Measurements from ENCODE around the gene MED26. TPM values are rescaled to one million over a fixed set of nuclear protein-coding genes. Genes with fewer than 3 reads are reported as not detected.
"Not testable (repeated sequence)": the region's sequence is repeated elsewhere in the genome, so short reads cannot be mapped to it uniquely, and the experiment has no call there.

The MED26 gene
- total and polyA plus RNA-seq, 5 donors from 2014 or later: 2.9 to 62.5 (median 3.9) TPM

DNA sequence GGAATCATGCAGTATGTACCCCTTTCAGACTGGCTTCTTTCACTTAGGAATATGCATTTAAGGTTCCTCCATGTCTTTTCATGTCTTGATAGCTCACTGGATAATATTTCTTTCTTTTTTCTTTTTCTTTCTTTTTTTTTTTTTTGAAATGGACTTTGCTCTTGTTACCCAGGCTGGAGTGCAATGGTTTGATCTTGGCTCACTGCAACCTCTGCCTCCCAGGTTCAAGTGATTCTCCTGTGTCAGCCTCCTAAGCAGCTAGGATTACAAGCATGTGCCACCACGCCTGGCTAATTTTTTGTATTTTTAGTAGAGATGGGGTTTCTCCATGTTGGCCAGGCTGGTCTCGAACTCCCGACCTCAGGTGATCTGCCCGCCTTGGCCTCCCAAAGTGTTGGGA, 40.7 kb upstream of the MED26 start:
- H3K4me3 Mint-ChIP-seq; H3K27ac Mint-ChIP-seq; H3K4me3 ChIP-seq (ENCODE audit: low read depth, low read length); ATAC-seq (ENCODE audit: low read depth in 2 of 2); H3K27me3 Mint-ChIP-seq; H3K9me3 Mint-ChIP-seq; H3K9me3 ChIP-seq (ENCODE audit: control insufficient read depth in 2 of 2, low read length in 2 of 2); H3K36me3 Mint-ChIP-seq; DNase-seq; H3K27ac ChIP-seq (ENCODE audit: insufficient read depth, low read length, poor library complexity, severe bottlenecking); H3K27me3 ChIP-seq (ENCODE audit: control insufficient read depth, insufficient read depth, low read length); H3K4me1 ChIP-seq (ENCODE audit: control insufficient read depth, insufficient read depth, low read length, poor library complexity, severe bottlenecking); H3K36me3 ChIP-seq (ENCODE audit: control insufficient read depth, insufficient read depth, low read length): not testable (repeated sequence)
- peaks cover 0 to 11% (median 5%) of the 10 kb centered on the region in 4 donors for H3K4me1 Mint-ChIP-seq

DNA sequence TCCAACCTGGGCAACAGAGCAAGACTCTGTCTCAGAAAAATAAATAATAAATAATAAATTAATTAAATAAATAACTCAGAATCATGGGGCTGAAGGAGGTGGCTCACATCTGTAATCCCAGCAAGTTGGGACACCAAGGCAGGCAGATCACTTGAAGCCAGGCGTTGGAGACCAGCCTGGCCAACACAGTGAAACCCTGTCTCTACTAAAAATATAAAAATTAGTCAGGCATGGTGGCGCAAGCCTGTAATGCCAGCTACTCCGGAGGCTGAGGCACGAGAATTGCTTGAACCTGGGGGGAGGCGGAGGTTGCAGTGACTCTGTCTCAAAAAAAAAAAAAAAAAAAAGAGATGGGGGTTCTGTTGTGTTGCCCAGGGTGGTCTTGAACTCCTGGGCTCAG, 40.2 kb upstream of the MED26 start:
- H3K36me3 ChIP-seq (ENCODE audit: control insufficient read depth, insufficient read depth, low read length): no peaks in the 10 kb centered on the region
- H3K27ac Mint-ChIP-seq: no peak overlapping the region

DNA sequence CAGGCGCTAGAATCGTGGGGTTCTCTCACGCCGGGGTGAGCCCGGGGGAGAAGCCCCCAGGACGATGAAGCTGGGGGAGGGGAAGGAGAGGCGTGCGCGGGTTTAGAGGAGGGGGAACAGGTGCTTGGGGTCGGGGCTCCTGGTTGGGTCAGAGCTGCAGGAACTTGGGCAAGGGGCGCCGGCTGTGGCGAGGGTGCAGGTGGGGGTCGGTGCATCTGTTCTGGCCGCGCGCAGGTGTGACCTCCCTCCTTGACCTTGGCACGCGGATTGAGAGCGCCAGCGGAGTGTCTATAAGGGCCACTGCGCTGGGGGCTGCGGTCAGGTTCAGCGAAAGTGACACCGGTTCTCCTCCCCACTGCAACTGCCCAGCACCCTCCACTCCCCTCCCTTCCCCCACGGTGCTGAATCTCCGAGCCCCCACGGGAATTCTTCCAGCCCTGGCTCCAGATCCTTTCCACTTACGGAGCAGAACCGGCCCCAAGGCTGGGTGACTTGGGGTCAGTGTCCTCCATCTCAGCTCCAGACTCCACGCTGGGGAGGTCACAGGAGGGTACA, 33.6 kb upstream of the MED26 start:
- peaks cover 11 to 57% (median 33%) of the 10 kb centered on the region in 4 donors for H3K4me1 Mint-ChIP-seq
- peaks cover 14% of the 10 kb centered on the region for H3K36me3 Mint-ChIP-seq
- Histone ChIP-seq H3K27ac (ENCODE audit: insufficient read depth, low read length, poor library complexity, severe bottlenecking) (no peak overlapping the region), H3K27me3 (ENCODE audit: control insufficient read depth, insufficient read depth, low read length) (no peaks in the 10 kb centered on the region), H3K9me3 (ENCODE audit: control insufficient read depth in 2 of 2, low read length in 2 of 2) (no peaks in the 10 kb centered on the region), H3K4me3 (ENCODE audit: low read depth, low read length) (peak overlapping the region; percentile 40), H3K4me1 (ENCODE audit: control insufficient read depth, insufficient read depth, low read length, poor library complexity, severe bottlenecking) (peaks cover 42% of the 10 kb centered on the region), H3K36me3 (ENCODE audit: control insufficient read depth, insufficient read depth, low read length) (peaks cover 22% of the 10 kb centered on the region)
- peak overlapping the region in 2 of 3 donors; percentile 72 to 79 for H3K27ac Mint-ChIP-seq
- ATAC-seq (ENCODE audit: low read depth in 2 of 2) (no peak), DNase-seq (peak in 1 of 3 donors; percentile 15)
- H3K4me3 Mint-ChIP-seq: peak overlapping the region; percentile 85 to 96 (median 92)
- H3K9me3 Mint-ChIP-seq: no peaks in the 10 kb centered on the region
- peaks cover 6% of the 10 kb centered on the region for H3K27me3 Mint-ChIP-seq

More for the DNA sequence above, 40.2 kb upstream of the MED26 start:
- Mint-ChIP-seq H3K36me3 (peaks cover 4% of the 10 kb centered on the region), H3K27me3 (no peaks in the 10 kb centered on the region), H3K9me3 (no peaks in the 10 kb centered on the region), H3K4me3 (no peak overlapping the region), H3K4me1 (peaks cover 0 to 13% (median 7%) of the 10 kb centered on the region in 4 donors)
- Histone ChIP-seq H3K27ac (ENCODE audit: insufficient read depth, low read length, poor library complexity, severe bottlenecking) (no peak overlapping the region), H3K9me3 (ENCODE audit: control insufficient read depth in 2 of 2, low read length in 2 of 2) (no peaks in the 10 kb centered on the region), H3K4me3 (ENCODE audit: low read depth, low read length) (no peak overlapping the region), H3K4me1 (ENCODE audit: control insufficient read depth, insufficient read depth, low read length, poor library complexity, severe bottlenecking) (no peaks in the 10 kb centered on the region), H3K27me3 (ENCODE audit: control insufficient read depth, insufficient read depth, low read length) (no peaks in the 10 kb centered on the region)
- DNase-seq (no peak), ATAC-seq (ENCODE audit: low read depth in 2 of 2) (no peak)

DNA sequence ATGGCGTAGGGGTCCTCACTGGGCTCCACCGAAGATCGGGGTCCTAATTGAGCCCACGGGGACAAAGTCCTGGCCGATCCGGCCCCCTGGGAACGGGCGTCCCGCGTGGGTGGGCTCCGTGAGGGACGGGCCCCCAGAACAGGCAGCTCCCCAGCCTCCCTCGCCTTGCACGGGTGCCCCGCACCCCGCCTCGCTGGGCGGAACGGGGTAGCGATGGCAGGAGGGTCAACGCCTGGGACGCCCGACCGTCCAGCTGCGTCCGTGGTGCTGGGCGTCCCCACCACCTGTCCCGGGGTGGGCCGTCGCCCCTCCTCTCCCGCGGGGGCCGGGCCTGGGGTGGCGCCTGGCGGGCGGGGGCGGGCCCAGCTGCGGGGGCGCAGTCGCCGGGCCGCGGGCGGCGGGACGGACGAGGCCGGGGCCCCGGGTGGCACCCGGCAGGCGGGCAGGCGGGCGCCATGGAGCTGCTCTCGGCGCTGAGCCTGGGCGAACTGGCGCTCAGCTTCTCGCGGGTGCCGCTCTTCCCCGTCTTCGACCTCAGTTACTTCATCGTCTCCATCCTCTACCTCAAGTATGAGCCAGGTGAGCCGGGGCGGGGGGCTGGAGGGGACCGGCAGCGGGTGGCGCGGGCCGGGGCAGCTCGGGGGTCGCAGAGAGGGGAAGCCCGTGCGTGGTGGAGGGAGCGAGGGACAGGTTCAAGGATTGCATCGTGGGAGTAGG, 32.9 kb upstream of the MED26 start, which contains the start of gene TMEM38A:
TMEM38A (plus strand) TSS at position 377 of the 717 bp plus-strand sequence; CDS start at position 456, 79 bp downstream.
- no peaks in the 10 kb centered on the region for H3K9me3 Mint-ChIP-seq
- peak within 1 kb of the TSS; percentile 96 to 99 (median 99) for H3K4me3 Mint-ChIP-seq
- Histone ChIP-seq H3K4me3 (ENCODE audit: low read depth, low read length) (peak within 1 kb of the TSS; percentile 80), H3K4me1 (ENCODE audit: control insufficient read depth, insufficient read depth, low read length, poor library complexity, severe bottlenecking) (peaks cover 42% of the 10 kb centered on the region), H3K27ac (ENCODE audit: insufficient read depth, low read length, poor library complexity, severe bottlenecking) (peak within 1 kb of the TSS; percentile 92), H3K36me3 (ENCODE audit: control insufficient read depth, insufficient read depth, low read length) (peaks cover 28% of the 10 kb centered on the region), H3K9me3 (ENCODE audit: control insufficient read depth in 2 of 2, low read length in 2 of 2) (no peaks in the 10 kb centered on the region), H3K27me3 (ENCODE audit: control insufficient read depth, insufficient read depth, low read length) (no peaks in the 10 kb centered on the region)
- peaks cover 6% of the 10 kb centered on the region for H3K27me3 Mint-ChIP-seq
- peaks cover 11 to 63% (median 35%) of the 10 kb centered on the region in 4 donors for H3K4me1 Mint-ChIP-seq
- H3K36me3 Mint-ChIP-seq: peaks cover 14% of the 10 kb centered on the region
- DNase-seq (peak; percentile 22 to 54 (median 27)), ATAC-seq (ENCODE audit: low read depth in 2 of 2) (no peak)
- H3K27ac Mint-ChIP-seq: peak within 1 kb of the TSS; percentile 85 to 100 (median 97)

DNA sequence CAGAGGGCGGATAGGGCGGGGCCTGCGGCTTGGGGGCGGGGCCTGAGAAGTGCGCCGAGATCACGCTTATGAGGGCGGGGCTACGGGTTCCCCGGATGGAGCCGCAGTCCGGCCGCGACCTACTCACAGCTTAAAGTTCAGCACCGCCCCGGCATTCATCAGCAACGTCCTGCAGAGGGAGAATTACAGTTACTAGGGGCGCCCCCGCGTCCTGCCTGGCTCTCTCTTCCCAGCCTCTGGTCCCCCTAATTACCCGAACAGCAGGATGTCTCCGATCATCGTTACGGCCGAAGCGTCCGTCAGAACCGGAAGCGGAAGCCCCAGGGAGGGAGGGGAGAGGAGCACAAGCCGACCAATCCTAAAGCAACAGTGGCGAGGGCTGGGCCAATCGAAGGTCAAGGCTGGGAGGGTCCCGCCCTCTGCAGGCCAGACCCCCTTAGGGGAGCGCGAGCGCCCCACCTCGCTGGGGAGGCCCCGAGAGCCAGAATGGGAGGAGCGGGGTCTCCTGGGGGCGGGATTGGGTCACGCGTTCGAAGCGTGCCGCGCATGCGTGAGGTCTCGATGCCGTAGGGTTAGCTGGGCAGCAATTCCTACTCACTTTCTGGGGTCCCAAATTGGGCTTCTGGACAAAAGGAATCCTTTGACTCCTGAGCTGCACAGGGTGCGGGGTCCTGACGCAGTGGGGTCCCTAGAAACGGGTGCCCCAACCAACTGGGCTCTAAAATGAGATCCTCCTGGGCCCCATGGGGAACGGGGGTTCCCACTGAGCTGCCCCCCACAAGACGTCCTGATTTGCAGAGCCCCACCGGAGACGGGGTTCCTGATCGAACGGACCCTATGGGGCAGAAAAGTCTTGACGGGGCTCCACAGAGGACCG, 32.1 kb upstream of the MED26 start, which contains the start of gene SMIM7:
SMIM7 (minus strand) TSS at position 313 of the 877 bp plus-strand sequence; CDS start at position 279, 34 bp downstream.
- H3K27me3 ChIP-seq (ENCODE audit: control insufficient read depth, insufficient read depth, low read length): no peaks in the 10 kb centered on the region
- DNase-seq (peak; percentile 98 to 100 (median 99)), ATAC-seq (ENCODE audit: low read depth in 2 of 2) (peak; percentile 98)
- H3K27me3 Mint-ChIP-seq: peaks cover 6% of the 10 kb centered on the region
- H3K9me3 Mint-ChIP-seq: no peaks in the 10 kb centered on the region
- H3K36me3 ChIP-seq (ENCODE audit: control insufficient read depth, insufficient read depth, low read length): peaks cover 35% of the 10 kb centered on the region
- H3K27ac Mint-ChIP-seq: peak within 1 kb of the TSS; percentile 85 to 100 (median 97)
- H3K4me1 Mint-ChIP-seq: peaks cover 11 to 67% (median 35%) of the 10 kb centered on the region in 4 donors
- H3K4me3 Mint-ChIP-seq: peak within 1 kb of the TSS; percentile 95 to 99 (median 99)
- H3K4me1 ChIP-seq (ENCODE audit: control insufficient read depth, insufficient read depth, low read length, poor library complexity, severe bottlenecking): peaks cover 42% of the 10 kb centered on the region
- peaks cover 10% of the 10 kb centered on the region for H3K36me3 Mint-ChIP-seq
- H3K4me3 ChIP-seq (ENCODE audit: low read depth, low read length): peak within 1 kb of the TSS; percentile 80
- H3K9me3 ChIP-seq (ENCODE audit: control insufficient read depth in 2 of 2, low read length in 2 of 2): no peaks in the 10 kb centered on the region
- peak within 1 kb of the TSS; percentile 92 for H3K27ac ChIP-seq (ENCODE audit: insufficient read depth, low read length, poor library complexity, severe bottlenecking)

GRCh38 chr19:16659464-16659831, 31.4 kb upstream of the MED26 start:
- H3K4me3 ChIP-seq (ENCODE audit: low read depth, low read length): peak overlapping the region; percentile 73
- no peak for DNase-seq
- Mint-ChIP-seq H3K9me3 (no peaks in the 10 kb centered on the region), H3K27ac (peak overlapping the region; percentile 85 to 100 (median 97)), H3K4me3 (peak overlapping the region; percentile 95 to 99 (median 99)), H3K36me3 (peaks cover 10% of the 10 kb centered on the region), H3K4me1 (peaks cover 11 to 70% (median 38%) of the 10 kb centered on the region in 4 donors), H3K27me3 (peaks cover 6% of the 10 kb centered on the region)
- no peak for ATAC-seq (ENCODE audit: low read depth in 2 of 2)
- peaks cover 42% of the 10 kb centered on the region for H3K4me1 ChIP-seq (ENCODE audit: control insufficient read depth, insufficient read depth, low read length, poor library complexity, severe bottlenecking)
- no peaks in the 10 kb centered on the region for H3K27me3 ChIP-seq (ENCODE audit: control insufficient read depth, insufficient read depth, low read length)
- peaks cover 41% of the 10 kb centered on the region for H3K36me3 ChIP-seq (ENCODE audit: control insufficient read depth, insufficient read depth, low read length)
- H3K27ac ChIP-seq (ENCODE audit: insufficient read depth, low read length, poor library complexity, severe bottlenecking): peak overlapping the region; percentile 92
- no peaks in the 10 kb centered on the region for H3K9me3 ChIP-seq (ENCODE audit: control insufficient read depth in 2 of 2, low read length in 2 of 2)

DNA sequence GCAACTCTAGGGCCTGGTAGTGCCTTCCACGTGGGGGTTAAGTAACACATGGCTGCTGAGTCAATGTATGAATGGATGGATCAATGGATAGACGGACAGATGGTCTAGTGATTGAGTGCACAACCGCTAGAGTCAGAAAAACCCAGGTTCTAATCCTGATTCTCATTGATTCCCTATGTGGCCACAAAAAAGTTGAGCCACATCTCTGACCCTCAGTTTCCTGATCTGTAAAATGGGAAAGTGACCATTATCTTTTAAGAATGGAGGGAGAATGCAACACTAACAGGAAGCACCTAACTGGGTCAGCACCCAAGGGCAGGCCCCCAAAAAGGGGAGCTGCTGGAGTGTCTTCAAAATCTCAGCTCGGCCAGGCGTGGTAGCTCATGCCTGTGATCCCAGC, 29.4 kb upstream of the MED26 start:
- no peak overlapping the region for H3K4me3 ChIP-seq (ENCODE audit: low read depth, low read length)
- H3K27ac Mint-ChIP-seq: peak overlapping the region in 1 of 3 donors; percentile 97
- peak overlapping the region in 3 of 4 donors; percentile 43 to 70 (median 69) for H3K4me3 Mint-ChIP-seq
- H3K27ac ChIP-seq (ENCODE audit: insufficient read depth, low read length, poor library complexity, severe bottlenecking): no peak overlapping the region
- H3K27me3 Mint-ChIP-seq: peaks cover 6% of the 10 kb centered on the region
- no peaks in the 10 kb centered on the region for H3K27me3 ChIP-seq (ENCODE audit: control insufficient read depth, insufficient read depth, low read length)
- H3K36me3 Mint-ChIP-seq: peaks cover 16% of the 10 kb centered on the region
- H3K4me1 Mint-ChIP-seq: peaks cover 16 to 66% (median 30%) of the 10 kb centered on the region in 4 donors
- DNase-seq: no peak
- ATAC-seq (ENCODE audit: low read depth in 2 of 2): no peak
- H3K4me1 ChIP-seq (ENCODE audit: control insufficient read depth, insufficient read depth, low read length, poor library complexity, severe bottlenecking): peaks cover 42% of the 10 kb centered on the region
- peaks cover 61% of the 10 kb centered on the region for H3K36me3 ChIP-seq (ENCODE audit: control insufficient read depth, insufficient read depth, low read length)
- H3K9me3 Mint-ChIP-seq: no peaks in the 10 kb centered on the region
- no peaks in the 10 kb centered on the region for H3K9me3 ChIP-seq (ENCODE audit: control insufficient read depth in 2 of 2, low read length in 2 of 2)
